ACHN (cell line): ENCODE data around the gene NASP.
A peak's percentile ranks its signal among the peaks of the same experiment; 100 is the strongest.
"Not testable (repeated sequence)": the region's sequence is repeated elsewhere in the genome, so short reads cannot be mapped to it uniquely, and the experiment has no call there.

Experiments
- DNase-seq: peaks from one replicate; pipeline ENCODE4 v3.0.0-alpha.2; 2015
- in situ Hi-C: cut with HindIII; loops from 2 replicates; pipeline ENCODE4 v1.10.0; 2017; ENCODE audit warnings: low sequenced_read_pairs, low pct_ligation_motif_present, low pct_unique_long_range_greater_than_20kb

Gene NASP

DNA sequence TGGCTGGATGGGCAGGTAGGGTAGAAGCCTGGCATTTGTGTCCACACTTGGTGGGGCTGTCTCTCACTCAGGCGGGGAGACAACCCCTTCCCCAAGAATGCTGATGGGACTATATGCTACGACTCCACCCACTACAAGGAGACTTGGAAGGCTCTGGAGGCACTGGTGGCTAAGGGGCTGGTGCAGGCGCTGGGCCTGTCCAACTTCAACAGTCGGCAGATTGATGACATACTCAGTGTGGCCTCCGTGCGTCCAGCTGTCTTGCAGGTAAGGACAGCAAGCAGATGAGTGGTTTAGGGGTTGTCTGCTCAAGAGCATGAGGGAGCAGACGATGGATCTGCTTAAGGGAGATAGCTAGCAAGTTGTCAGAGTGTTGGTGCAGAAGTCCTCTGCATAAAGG is 15.9 kb upstream of the NASP start:
- no peak for DNase-seq
- in situ Hi-C loops = no loop called here

DNA sequence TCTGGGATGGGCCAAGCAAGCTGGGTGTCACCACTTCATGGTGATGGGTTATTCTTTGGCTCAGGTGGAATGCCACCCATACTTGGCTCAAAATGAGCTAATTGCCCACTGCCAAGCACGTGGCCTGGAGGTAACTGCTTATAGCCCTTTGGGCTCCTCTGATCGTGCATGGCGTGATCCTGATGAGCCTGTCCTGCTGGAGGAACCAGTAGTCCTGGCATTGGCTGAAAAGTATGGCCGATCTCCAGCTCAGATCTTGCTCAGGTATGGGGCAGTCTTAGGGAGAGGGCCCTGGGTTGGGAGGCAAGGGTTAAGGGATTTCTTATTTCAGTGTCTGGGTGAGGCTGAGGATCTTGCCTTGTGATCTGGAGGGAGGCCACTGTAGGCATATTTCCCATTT is 15.4 kb upstream of the NASP start:
- no peak for DNase-seq
- in situ Hi-C loops = no loop called here

DNA sequence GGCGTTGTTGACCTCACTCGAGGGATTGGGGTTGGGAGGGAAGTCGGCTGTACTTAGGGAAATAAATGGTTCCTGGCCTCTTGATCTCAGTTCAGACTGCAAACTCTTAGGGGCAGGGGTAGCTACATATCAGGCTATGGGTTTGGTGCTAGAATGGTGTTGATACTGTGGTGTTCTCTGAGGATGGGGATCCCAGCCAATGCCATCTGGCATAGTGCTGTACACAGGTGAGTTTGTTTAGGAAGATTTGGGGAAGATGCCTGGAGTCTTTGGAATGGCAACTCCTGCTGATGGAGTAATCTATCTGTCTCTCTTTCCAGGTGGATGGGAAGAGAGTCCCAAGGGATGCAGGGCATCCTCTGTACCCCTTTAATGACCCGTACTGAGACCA is 14.3 kb upstream of the NASP start:
- in situ Hi-C loops = no loop called here

DNA sequence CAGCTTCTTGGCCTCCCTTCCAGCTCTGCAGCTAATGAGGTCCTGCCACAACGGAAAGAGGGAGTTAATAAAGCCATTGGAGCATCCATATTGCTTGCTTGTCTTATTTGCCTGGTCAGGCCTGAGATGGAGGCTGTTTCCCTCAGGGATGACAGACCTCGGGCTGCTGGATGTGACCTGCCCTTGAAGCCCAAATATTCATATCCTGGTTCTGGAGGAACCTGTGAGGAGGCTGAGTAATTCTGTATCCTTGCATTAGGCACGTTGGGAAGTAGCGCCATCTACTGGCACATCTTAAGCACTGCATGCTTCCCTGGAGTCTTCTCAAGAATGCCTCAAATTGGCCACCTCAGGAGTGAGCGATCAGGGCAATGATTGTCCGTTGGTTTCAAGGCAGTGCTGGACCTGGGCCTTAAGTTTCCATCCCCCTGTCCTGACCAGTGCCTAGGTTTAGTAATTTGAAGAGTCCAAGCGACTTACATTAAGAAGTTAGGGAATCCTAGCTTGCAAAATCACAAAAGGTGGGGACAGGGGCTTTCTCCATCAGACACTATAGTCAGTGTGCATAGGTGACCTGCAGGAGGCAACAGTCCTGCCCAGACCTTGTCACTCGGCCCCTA is 13.8 kb upstream of the NASP start:
- peak; percentile 64 for DNase-seq
- in situ Hi-C loops = no loop called here

More for the DNA sequence above, 14.3 kb upstream of the NASP start:
- DNase-seq = no peak

DNA sequence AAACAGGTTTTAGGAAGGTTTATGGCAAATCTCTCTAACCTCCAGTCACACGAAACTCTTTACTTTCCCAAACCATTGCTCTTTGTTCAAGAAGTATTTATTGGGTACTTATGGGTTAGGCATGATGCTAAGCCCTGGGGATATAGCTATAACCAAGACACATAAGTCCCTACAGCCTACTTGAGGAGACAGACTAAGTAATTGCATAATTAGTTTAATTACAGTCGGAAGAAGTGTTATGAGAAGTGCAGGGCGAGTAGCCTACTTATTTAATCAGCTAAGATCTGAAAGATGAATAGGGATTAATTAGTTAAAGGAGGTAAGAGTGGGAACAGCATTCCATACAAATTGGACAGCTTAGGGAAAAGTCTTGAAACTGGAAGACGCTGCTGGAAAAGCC is 13.2 kb upstream of the NASP start:
- in situ Hi-C loops = no loop called here
- no peak for DNase-seq

DNA sequence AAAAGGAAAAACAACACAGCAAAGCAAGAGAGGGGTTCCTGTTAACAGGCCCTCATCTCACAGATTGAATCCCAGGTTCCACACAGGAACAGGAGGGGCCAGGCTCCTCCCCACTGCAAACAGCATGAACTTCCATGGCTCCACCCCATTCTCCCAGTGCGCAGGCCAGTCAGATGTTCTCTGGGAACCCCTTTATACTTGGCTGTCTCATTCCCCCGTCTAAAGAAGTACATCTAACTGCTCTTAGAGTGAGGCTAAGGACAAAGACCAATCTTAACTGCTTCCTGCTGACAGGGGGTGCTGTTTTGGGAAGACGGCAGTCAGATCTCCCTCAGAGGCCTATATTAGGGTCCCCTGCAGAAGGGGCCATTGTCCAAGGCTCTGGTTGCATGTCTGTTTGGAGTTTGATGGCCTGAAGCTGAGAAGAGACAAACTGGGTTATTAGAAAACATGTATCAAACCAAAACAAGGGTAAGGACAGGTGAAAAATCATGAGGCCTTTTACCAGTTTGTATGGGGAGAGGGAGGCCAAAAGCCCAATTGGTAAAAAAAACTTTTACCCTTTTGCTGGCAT is 10.5 kb upstream of the NASP start:
- in situ Hi-C loops = no loop called here
- no peak for DNase-seq

DNA sequence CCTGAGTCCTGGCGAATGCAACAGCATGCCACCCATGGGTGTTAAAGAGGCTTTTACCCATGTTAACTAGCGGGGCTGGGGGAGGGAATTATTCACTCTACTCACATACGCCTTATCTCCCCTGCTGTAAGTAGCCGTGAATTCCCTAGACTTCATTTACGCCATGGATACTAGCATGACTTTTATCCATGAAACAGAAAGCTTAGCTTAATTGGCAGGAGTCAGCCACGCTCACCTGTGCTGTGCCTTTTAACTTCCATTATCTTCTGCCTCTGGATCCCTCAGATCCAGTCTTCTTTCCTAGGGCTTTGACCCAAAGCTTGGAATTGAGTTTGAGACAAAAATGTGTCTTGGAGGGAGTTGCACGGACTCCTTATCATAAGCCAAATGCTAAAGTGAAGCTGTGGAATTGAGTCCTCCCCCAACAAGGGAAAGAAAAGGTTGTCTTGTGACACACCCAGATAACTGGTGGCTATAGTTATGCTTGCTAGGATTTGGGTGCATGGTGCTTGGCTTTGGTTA is 9.7 kb upstream of the NASP start:
- DNase-seq = no peak
- in situ Hi-C loops = no loop called here

DNA sequence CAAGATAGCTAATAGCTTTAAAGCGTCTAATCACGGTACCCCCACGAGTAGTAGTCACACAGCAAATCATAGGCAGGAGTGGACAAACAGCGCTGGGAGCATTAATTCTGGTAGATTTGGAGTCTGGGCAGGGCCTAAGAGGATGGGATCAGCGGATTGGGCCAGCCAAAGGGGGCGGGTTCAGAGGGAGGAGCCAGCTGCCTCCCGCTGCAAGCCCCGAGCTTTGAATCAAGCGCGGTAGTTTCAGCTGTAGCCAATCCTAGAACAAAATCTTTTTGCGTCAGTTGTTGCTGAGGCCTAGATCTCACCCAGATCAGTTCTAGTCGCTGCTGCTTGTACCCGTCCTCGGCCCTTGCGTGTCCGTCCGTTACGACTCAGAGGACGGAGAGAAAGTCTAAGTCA is 576 bp upstream of the NASP start:
- DNase-seq = peak; percentile 96
- in situ Hi-C loops = no loop called here

DNA sequence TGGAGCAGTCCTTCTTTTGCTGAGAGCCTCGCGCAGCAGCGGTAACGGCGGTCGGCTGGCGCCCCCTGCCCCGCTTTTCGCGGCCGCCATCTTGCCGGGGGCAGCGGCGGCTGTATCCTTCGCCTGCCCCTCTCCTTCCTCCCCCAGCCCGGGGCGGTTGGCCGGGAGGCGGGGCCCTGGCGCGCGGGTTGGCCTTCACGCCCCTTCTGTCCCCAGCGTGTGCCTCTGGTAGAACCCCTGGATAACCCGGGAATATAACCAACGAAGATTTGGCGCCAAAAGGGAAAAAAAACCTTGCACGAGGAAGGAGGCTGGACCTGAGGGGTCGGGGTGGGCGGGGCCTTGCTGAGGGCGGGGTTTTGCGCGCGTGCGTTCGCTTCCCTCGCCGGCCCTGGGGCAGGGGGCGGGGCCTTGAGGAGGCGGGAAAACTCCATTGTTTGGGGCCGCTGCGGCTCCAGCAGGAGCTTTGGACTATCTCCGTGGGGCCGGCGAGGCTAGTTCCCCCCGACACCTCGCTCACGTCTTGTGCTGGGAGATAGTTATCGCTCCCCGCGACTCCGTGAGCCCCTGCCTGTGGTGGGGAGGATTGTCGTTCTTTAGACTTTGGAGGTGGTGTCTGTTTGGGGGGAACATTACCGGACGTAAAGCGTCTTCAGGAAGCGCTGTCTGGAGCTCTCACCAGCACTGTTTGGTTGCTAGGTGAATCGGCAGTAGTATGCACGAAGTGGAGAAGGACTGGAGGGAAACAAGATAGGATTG is 689 bp downstream of the NASP start:
- DNase-seq = peak; percentile 85
- in situ Hi-C loops = no loop called here

DNA sequence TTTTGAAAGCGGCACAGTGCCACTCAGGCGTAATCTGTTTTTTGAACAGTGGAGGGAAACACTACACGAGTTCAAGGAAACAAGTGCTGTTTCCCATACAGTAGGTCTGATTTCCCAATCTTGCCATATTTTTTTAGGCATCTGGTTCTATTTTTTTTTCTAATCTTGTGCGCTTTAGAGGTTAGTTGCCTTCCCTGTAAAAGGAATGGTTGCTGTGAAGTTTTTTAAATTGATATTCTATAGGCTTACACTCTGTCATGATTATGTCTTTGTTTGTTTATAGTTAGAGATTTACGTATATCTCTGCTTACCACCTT is 1.2 kb downstream of the NASP start:
- in situ Hi-C loops = no loop called here
- DNase-seq = no peak

DNA sequence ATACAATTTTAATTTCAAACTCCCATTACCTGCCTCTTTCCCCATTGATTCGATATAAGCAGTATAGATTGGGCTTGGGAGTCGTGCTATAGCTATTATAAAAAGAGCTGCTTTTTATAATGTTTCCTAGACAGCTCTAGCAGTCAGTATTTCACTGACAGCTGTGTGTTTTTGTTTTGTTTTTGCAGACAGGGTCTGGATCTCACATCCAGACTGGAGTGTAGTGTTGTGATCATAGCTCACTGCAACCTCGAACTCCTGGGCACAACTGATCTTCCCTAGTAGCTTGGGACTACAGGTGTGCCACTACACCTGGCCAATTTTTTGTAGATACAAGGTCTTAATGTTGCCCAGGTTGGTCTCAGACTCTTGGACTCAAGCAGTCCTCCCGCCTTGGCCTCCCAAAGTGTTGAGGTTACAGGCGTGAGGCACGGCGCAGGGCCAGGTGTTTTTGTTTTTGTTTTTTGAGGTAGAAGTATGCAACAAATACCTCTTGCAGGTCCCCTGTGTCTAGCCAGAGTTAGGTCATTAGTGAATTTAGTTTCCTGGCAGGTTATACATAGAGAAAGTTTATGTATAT is 1.7 kb downstream of the NASP start:
- no peak for DNase-seq
- in situ Hi-C loops = no loop called here

DNA sequence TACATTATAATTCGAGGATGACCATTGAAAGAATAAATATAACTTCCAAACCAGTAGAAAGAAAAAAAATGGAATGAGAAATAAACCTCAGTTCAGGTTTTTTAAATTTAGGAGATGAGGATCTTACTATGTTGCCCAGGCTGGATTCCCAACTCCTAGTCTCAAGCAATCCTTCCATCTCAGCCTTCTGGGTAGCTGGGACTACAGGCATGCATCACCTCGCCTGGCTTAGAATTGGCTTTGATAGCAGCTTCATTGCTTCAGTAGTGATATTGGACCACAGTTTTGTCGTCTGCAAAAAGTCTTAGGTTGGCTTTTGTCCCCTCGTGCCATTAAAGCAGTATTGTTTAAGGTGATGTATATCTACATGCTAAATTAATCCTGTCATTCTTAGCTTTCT is 2.9 kb downstream of the NASP start:
- in situ Hi-C loops = no loop called here
- no peak for DNase-seq

DNA sequence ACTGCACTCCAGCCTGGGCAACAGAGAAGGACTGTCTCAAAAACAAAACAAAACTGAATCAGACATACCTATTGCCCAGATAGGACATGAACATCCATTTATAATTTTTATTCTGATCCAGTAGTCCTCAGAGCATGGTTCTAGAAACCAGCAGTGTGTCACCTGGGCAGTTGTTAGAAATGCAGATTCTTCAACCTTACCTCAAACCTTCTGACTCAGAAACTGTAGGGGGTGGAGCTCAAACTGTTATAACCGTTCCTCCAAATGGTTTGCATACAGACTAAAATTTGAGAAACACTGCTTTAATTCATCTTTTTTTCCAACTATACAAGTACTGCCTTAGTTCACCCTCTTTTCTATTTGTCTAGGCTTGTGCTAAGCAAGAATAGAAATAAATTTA is 6.0 kb downstream of the NASP start:
- in situ Hi-C loops = no loop called here

DNA sequence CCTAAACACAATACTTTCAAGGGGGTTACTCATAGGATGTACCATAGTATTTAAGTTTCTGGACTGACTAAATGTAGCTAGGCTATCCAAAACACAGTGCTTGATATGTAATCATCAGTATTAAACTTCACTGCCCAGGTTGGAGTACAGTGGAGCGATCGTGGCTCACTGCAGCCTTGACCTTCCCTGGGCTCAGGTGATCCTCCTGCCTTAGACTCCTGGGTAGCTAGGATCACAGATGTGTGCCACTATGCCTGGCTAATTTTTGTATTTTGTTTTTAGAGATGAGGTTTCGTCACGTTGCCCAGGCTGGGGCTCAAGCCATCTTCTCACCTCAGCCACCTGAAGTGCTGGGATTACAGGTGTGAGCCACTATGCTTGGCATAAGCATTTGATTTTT is 10.6 kb downstream of the NASP start:
- no peak for DNase-seq
- in situ Hi-C loops = no loop called here

More for the DNA sequence above, 6.0 kb downstream of the NASP start:
- DNase-seq = peak; percentile 19

DNA sequence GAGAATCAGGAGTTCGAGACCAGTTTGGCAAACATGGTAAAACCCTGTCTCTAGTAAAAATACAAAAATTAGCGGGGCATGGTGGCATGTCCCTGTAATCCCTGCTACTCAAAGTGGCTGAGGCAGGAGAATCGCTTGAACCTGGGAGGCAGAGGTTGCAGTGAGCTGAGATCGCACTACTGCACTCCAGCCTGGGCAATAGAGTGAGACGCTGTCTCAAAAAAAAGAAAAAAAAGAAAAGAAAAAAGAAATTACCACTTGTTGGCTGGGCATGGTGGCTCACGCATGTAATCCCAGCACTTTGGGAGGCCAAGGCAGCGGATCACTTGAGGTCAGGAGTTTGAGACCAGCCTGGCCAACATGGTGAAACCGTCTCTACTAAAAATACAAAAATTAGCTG is 12.9 kb downstream of the NASP start:
- DNase-seq, in situ Hi-C loops: not testable (repeated sequence)

DNA sequence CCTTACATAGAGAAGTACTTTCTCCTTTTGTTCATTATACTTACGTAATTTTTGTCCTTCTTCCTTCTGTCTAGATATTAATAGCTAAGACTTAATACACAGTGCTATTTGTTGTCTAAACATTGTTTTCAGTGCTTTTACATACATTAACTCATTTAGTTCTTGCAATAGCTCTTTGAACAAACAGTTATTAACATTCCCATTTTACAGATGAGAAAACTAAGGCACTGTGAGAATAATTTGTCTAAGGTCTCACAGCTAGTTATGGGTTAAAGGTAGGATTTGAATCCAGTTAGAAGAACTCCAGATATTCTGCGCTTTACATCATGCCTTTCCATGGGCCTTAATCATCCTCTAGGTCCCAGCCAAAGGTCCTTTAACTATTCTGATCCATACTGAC is 20.4 kb downstream of the NASP start:
- no peak for DNase-seq
- in situ Hi-C loops = no loop called here

DNA sequence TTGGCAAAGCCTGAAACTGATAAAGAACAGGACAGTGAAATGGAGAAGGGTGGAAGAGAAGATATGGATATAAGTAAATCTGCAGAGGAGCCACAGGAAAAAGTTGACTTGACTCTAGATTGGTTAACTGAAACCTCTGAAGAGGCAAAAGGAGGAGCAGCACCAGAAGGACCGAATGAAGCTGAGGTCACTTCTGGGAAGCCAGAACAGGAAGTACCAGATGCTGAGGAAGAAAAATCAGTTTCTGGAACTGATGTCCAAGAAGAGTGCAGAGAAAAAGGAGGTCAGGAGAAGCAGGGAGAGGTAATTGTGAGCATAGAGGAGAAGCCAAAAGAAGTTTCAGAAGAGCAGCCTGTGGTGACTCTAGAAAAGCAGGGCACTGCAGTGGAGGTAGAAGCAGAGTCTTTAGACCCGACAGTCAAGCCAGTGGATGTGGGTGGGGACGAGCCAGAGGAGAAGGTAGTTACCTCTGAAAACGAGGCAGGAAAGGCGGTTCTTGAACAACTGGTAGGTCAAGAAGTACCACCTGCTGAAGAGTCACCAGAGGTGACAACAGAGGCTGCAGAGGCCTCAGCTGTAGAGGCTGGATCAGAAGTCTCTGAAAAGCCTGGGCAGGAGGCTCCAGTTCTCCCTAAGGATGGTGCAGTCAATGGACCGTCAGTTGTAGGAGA is 23.7 kb downstream of the NASP start:
- in situ Hi-C loops = no loop called here
- DNase-seq = no peak

DNA sequence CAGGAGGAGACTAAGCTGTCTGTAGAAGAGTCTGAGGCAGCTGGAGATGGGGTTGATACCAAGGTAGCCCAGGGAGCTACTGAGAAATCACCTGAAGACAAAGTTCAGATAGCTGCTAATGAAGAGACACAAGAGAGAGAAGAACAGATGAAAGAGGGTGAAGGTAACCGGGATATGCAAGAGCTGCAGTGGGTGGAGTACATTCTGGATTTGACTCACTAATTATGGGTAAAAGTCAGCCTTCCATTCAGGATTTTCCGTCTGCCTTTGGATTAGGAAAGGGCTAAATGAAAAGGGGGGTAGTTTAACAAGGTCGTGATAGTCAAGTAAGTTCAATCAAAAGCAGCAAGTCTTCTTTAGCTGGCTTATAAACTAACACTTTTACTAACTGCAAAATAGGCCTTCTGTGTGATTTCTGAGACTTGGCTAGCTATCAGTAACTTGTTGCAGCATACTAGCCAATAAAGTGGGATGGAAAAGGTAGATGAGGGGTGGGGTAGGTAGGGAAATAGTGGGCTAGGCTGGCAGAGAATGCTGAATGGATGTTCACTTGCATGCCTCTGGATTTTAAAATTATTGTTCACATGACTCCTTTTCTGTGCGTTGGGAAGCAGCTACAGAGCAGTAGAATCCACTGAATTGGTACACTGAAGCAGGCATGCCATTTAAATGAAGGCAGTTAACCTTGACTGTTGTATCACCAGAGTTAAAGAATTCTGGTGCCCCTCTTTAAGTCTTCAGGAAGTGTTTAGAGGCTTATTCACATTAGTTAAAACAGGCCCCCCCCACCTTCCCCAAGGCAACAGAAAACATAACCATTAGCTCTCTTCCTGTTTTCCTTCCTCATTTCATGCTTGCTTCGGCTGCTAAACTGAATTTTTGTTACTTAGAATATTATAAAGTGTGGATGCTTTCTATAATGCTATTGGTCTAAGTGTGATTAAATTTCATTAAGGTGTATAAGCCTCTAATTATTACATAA is 24.6 kb downstream of the NASP start:
- in situ Hi-C loops = no loop called here
- no peak for DNase-seq
